Fibroblast of lung (primary cell): ENCODE results near the gene DUSP1. TPM values are rescaled to one million over a fixed set of nuclear protein-coding genes. Genes with fewer than 3 reads are reported as not detected.

ENCODE experiments used
- DNase-seq, 2 donors: peaks; one replicate each; pipeline versions ENCODE4 v3.0.0 to v3.0.0-alpha.2; 2010; ENCODE audit warnings: low read depth in 2 of 2
- H2AFZ ChIP-seq: 2 replicates; pipeline ENCODE4 v1.5.1; 2012; ENCODE audit warnings: low read length, control low read depth, inconsistent platforms
- H3K27ac ChIP-seq: 2 replicates; pipeline ENCODE4 v1.5.1; 2011; ENCODE audit warnings: low read length, control low read depth; ENCODE audit not compliant: insufficient read depth
- H3K27me3 ChIP-seq: 2 replicates; pipeline ENCODE4 v1.5.1; 2011; ENCODE audit warnings: mild to moderate bottlenecking, low read length; ENCODE audit not compliant: control insufficient read depth, insufficient read depth
- H3K36me3 ChIP-seq: 2 replicates; pipeline ENCODE4 v1.5.1; 2011; ENCODE audit warnings: low read length; ENCODE audit not compliant: control insufficient read depth, insufficient read depth
- H3K4me1 ChIP-seq: 2 replicates; pipeline ENCODE4 v1.5.1; 2011; ENCODE audit warnings: low read length; ENCODE audit not compliant: control insufficient read depth, insufficient read depth; ENCODE audit errors: extremely low read depth
- H3K4me2 ChIP-seq: 2 replicates; pipeline ENCODE4 v1.5.1; 2011; ENCODE audit warnings: low read length, control low read depth; ENCODE audit not compliant: insufficient read depth; ENCODE audit errors: extremely low read depth
- H3K4me3 ChIP-seq, 4 experiments: fragments of 200-600 bp in 1 of 4; sonication (generic) in 1 of 4; replicated peaks in 1 of 4; 2 replicates each; pipeline ENCODE4 v1.5.1; 2011 to 2016; ENCODE audit warnings: low read length in 4 of 4, low read depth in 3 of 4, mild to moderate bottlenecking in 3 of 4, control low read depth in 2 of 4, inconsistent platforms in 1 of 4, mixed read lengths in 1 of 4; ENCODE audit not compliant: insufficient read depth in 1 of 4; ENCODE audit errors: control extremely low read depth in 1 of 4
- H3K79me2 ChIP-seq: 2 replicates; pipeline ENCODE4 v1.5.1; 2012; ENCODE audit warnings: mild to moderate bottlenecking, low read length, inconsistent platforms; ENCODE audit not compliant: control insufficient read depth, insufficient read depth
- H3K9ac ChIP-seq: 2 replicates; pipeline ENCODE4 v1.5.1; 2011; ENCODE audit warnings: mild to moderate bottlenecking, low read length, control low read depth; ENCODE audit not compliant: insufficient read depth
- H3K9me3 ChIP-seq: 2 replicates; pipeline ENCODE4 v1.5.1; 2012; ENCODE audit warnings: low read depth, low read length; ENCODE audit not compliant: control insufficient read depth, insufficient read depth
- H4K20me1 ChIP-seq: 2 replicates; pipeline ENCODE4 v1.5.1; 2011; ENCODE audit warnings: low read length; ENCODE audit not compliant: control insufficient read depth, insufficient read depth; ENCODE audit errors: extremely low read depth
- EZH2 ChIP-seq: IDR thresholded peaks from 2 replicates; pipeline ENCODE4 v1.5.1; 2012; ENCODE audit warnings: low read length, control low read depth, mild to moderate bottlenecking; ENCODE audit errors: missing control alignments
- polyA plus RNA-seq, 2 donors: library from polyadenylated mRNA; depleted of rRNA in 1 of 2; stranded (reverse) in 1 of 2; unstranded in 1 of 2; fragments of >200 nt; gene quantifications; 2 replicates each; pipeline ENCODE4 v1.2.1, GENCODE V29; 2011 to 2012; ENCODE audit warnings: missing spikeins in 1 of 2
- total RNA-seq: library from RNA; depleted of rRNA; stranded (reverse); fragments of >200 nt; gene quantifications from 2 replicates; pipeline ENCODE4 v1.2.1, GENCODE V29; 2014
- TF ChIP-seq, protein P1 (sequence below), 2 donors: IDR thresholded peaks in 1 of 2; conservative IDR thresholded peaks in 1 of 2; 1 replicate in 1 of 2; 2 replicates in 1 of 2; pipeline ENCODE4 v1.5.1; 2011 to 2012; ENCODE audit warnings: low read length in 2 of 2, control low read depth in 1 of 2, inconsistent platforms in 1 of 2, low read depth in 1 of 2, mild to moderate bottlenecking in 1 of 2

Gene DUSP1
- total and polyA plus RNA-seq, 2 donors (not counting 1 experiment from before 2014, with no cell fraction given): 121 to 148 TPM

DNA sequence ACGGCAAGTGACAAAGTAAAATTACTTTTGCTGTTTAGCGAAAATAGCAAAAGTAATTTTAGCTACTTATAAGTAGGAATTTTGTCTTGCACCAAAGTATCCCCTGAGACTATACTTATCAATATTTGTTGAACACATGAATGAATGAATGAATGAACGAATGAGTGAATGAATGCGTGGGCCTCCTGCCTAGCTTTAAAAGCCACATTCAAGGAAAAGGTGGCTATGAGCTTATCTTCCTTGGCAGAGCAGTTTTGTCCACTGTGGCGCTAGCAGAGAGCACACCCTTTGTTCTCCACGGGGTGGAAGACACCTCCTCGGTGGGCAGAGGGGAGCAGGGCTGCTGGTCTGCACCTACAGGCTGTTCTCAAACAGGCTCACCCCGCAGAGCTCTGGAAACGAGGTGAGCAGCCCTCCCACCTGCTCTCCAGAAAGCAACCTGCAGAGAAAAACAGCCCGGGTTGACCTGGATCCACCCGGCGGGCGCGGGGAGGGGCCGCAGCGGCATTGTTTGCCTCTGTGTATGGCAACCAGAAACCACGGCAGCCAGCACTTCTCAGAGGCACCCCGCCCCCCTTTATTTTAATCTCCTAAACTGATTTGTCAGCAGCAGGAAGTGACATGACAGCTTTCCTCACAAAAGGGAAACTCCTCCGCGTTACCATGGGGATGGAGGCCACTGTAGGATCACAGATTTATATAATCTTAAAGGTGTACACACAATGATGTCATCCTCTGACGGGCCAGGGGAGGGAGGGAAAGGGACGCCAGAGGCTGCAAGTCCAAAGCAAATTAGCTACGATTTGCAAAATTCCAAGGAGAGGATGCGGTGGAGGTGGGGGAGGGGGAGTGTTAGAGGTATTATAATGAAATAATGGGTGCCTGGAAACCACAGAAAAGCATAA is 5.9 kb downstream of the DUSP1 start:
- Histone ChIP-seq H3K9ac (peak overlapping the region; percentile 54), H3K9me3 (no peaks in the 10 kb centered on the region), H2AFZ (no peak overlapping the region), H3K4me1 (peaks cover 3% of the 10 kb centered on the region), H4K20me1 (no peaks in the 10 kb centered on the region), H3K79me2 (peaks cover 28% of the 10 kb centered on the region), H3K27ac (peak overlapping the region; percentile 91), H3K4me2 (peak overlapping the region; percentile 64), H3K36me3 (peaks cover 15% of the 10 kb centered on the region), H3K4me3 (peak overlapping the region in 3 of 4 experiments; percentile 36 to 100 (median 70)), H3K27me3 (no peaks in the 10 kb centered on the region)
- DNase-seq: peak; percentile 100
- TF ChIP-seq, protein P1, sequence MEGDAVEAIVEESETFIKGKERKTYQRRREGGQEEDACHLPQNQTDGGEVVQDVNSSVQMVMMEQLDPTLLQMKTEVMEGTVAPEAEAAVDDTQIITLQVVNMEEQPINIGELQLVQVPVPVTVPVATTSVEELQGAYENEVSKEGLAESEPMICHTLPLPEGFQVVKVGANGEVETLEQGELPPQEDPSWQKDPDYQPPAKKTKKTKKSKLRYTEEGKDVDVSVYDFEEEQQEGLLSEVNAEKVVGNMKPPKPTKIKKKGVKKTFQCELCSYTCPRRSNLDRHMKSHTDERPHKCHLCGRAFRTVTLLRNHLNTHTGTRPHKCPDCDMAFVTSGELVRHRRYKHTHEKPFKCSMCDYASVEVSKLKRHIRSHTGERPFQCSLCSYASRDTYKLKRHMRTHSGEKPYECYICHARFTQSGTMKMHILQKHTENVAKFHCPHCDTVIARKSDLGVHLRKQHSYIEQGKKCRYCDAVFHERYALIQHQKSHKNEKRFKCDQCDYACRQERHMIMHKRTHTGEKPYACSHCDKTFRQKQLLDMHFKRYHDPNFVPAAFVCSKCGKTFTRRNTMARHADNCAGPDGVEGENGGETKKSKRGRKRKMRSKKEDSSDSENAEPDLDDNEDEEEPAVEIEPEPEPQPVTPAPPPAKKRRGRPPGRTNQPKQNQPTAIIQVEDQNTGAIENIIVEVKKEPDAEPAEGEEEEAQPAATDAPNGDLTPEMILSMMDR (conservative IDR thresholded peaks at IDR 0.05 in 1 of 2, IDR thresholded peaks at IDR 0.05 in 1 of 2; ENCODE audit: low read depth in 1 of 2, low read length in 2 of 2): peak in 1 of 2 donors; percentile 8
- TF ChIP-seq EZH2: no peak

DNA sequence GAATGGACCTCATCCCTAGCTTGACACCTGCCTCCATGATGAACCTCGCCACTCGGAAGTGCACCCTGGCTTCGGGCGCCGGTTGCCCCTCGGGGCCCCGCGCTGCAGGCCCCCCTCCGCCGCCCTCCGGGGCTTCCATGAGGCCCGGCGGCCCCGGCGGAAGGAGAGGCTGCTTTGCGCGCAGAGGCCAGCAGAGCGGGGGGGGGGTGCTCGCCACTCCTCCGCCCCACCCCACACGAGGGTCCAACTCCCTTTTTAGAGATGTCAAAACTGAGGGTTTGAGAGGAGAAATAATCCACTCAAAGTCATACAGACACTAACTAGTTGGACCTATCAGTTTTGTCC is 7.9 kb downstream of the DUSP1 start:
- H3K4me1 ChIP-seq: peaks cover 3% of the 10 kb centered on the region
- no peak overlapping the region for H3K27ac ChIP-seq
- no peaks in the 10 kb centered on the region for H3K27me3 ChIP-seq
- H3K36me3 ChIP-seq: peaks cover under 1% of the 10 kb centered on the region
- TF ChIP-seq, protein P1 (conservative IDR thresholded peaks at IDR 0.05 in 1 of 2, IDR thresholded peaks at IDR 0.05 in 1 of 2; ENCODE audit: low read depth in 1 of 2, low read length in 2 of 2): no peak
- no peak for TF ChIP-seq EZH2
- no peak overlapping the region for H3K4me3 ChIP-seq
- no peak overlapping the region for H3K4me2 ChIP-seq
- H3K9me3 ChIP-seq: no peaks in the 10 kb centered on the region
- no peak for DNase-seq
- peaks cover 8% of the 10 kb centered on the region for H3K79me2 ChIP-seq
- H2AFZ ChIP-seq: no peak overlapping the region
- H4K20me1 ChIP-seq: no peaks in the 10 kb centered on the region
- no peak overlapping the region for H3K9ac ChIP-seq

DNA sequence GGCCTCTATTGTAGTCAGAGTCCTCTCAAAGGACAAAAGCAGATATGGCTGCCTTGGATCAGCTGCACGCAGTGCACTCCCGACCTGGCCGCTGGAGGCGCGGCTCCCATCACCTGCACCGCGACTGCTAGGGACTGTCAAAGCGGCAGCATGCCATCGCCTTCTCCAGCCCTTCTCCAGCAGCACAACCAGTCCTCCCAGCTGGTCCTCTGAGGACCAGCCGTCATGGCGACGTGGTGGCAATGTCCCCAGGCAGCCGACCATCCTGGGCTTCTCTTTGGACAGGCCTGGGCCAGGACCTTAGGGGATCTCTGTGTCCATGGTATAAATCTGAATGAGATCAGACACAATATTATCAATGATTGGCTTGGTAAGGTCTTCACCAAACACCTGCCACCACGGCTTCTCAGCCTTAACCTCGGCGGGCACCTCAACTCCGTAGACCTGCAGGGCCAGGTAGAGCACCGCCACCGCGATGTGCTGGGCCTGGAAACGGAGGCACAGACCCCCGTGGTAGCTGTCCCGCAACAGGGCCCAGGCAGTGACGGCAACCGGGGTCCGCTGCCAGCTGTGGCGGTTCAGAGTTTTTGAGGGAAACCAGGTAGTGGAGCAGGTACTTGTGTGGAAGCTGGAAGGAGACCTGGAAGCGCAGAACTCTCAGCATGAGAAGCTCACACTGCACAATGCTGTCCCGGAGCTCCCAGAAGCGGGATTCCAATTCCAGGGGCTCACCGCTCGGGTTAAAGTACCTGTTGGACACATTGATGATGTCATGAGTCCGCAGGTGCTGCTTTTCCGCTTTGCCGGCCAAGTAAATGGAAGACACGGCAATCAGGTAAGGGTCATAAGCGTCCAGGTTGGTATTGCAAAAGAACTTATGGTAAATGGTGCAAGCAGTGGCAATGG is 8.5 kb downstream of the DUSP1 start:
- Histone ChIP-seq H3K79me2 (peaks cover 1% of the 10 kb centered on the region), H3K27me3 (no peaks in the 10 kb centered on the region), H2AFZ (no peak overlapping the region), H3K27ac (no peak overlapping the region), H4K20me1 (no peaks in the 10 kb centered on the region), H3K4me3 (no peak overlapping the region), H3K9ac (no peak overlapping the region), H3K36me3 (no peaks in the 10 kb centered on the region), H3K4me1 (peaks cover 7% of the 10 kb centered on the region), H3K9me3 (no peaks in the 10 kb centered on the region), H3K4me2 (no peak overlapping the region)
- no peak for TF ChIP-seq EZH2
- TF ChIP-seq, protein P1 (conservative IDR thresholded peaks at IDR 0.05 in 1 of 2, IDR thresholded peaks at IDR 0.05 in 1 of 2; ENCODE audit: low read depth in 1 of 2, low read length in 2 of 2): no peak
- no peak for DNase-seq
